ENCODE data around the gene BEGAIN.

DNA sequence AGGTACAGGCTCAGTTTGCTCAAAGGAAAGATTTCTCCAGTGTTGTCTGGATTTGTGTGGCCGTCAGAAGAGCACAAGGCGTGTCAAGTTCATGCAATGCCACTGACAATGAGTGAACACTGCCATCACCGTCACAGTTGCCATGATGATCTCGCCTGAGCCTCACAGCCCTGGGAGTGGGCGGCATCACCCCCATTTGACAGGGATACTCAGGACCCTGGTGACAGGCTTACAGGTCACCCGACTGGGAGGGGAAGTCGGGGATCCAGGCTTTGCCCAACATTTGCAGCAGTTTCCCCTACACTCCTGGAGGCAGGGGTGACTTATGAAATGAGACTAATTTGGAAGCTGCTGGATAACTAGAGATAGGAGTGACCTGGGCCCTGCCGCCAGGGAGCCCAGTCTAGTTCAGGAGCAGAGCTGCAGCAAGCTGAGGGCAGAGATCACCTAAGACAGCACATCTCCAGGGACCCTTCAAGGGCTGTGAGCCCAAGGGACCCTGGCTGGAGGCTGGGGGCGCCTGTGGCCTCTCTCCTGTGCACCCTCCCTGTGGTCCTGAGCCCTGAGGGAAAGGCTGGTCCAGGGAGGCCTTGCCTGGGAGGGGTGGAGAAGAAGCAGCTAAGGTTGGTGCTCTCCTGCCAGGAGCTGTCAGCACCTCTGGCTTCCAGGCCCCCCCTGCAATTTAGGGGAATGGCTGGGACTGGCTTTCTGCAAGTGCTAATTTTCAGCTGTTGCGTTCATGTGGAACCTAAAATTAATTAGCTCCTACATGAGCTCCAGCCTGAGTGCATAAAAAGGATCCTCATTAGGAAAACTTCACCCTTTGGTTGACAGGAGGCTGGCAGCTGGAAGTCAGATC, 32.4 kb upstream of the BEGAIN start:
- TF ChIP-seq, protein P1, sequence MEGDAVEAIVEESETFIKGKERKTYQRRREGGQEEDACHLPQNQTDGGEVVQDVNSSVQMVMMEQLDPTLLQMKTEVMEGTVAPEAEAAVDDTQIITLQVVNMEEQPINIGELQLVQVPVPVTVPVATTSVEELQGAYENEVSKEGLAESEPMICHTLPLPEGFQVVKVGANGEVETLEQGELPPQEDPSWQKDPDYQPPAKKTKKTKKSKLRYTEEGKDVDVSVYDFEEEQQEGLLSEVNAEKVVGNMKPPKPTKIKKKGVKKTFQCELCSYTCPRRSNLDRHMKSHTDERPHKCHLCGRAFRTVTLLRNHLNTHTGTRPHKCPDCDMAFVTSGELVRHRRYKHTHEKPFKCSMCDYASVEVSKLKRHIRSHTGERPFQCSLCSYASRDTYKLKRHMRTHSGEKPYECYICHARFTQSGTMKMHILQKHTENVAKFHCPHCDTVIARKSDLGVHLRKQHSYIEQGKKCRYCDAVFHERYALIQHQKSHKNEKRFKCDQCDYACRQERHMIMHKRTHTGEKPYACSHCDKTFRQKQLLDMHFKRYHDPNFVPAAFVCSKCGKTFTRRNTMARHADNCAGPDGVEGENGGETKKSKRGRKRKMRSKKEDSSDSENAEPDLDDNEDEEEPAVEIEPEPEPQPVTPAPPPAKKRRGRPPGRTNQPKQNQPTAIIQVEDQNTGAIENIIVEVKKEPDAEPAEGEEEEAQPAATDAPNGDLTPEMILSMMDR (IDR thresholded peaks at IDR 0.05; ENCODE audit: poor library complexity): no peak
- TF ChIP-seq EZH2phosphoT487 (IDR thresholded peaks at IDR 0.05; ENCODE audit: low read depth, severe bottlenecking, unreplicated experiment): no peak

Data from hepatocyte (in vitro differentiated cells).